ENCODE measurements around the gene PDE4C.

GRCh38 chr19:18218159-18218558, 8.1 kb downstream of the PDE4C start:
- TF ChIP-seq GLIS3 (CRISPR knock-in tag; IDR thresholded peaks at IDR 0.05) (no peak), BACH2 (CRISPR knock-in tag; IDR thresholded peaks at IDR 0.05; ENCODE audit: borderline replicate concordance) (no peak), ZFP3 (CRISPR knock-in tag; IDR thresholded peaks at IDR 0.05) (no peak), OSR1 (CRISPR knock-in tag; IDR thresholded peaks at IDR 0.05) (no peak), ZFP30 (CRISPR knock-in tag; IDR thresholded peaks at IDR 0.05) (no peak), PPARA (CRISPR knock-in tag; IDR thresholded peaks at IDR 0.05; ENCODE audit: borderline replicate concordance) (no peak), CSRNP3 (CRISPR knock-in tag; IDR thresholded peaks at IDR 0.05) (no peak), SNAI2 (CRISPR knock-in tag; IDR thresholded peaks at IDR 0.05) (no peak)
- TF ChIP-seq, protein P1, sequence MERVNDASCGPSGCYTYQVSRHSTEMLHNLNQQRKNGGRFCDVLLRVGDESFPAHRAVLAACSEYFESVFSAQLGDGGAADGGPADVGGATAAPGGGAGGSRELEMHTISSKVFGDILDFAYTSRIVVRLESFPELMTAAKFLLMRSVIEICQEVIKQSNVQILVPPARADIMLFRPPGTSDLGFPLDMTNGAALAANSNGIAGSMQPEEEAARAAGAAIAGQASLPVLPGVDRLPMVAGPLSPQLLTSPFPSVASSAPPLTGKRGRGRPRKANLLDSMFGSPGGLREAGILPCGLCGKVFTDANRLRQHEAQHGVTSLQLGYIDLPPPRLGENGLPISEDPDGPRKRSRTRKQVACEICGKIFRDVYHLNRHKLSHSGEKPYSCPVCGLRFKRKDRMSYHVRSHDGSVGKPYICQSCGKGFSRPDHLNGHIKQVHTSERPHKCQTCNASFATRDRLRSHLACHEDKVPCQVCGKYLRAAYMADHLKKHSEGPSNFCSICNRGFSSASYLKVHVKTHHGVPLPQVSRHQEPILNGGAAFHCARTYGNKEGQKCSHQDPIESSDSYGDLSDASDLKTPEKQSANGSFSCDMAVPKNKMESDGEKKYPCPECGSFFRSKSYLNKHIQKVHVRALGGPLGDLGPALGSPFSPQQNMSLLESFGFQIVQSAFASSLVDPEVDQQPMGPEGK (CRISPR knock-in tag; IDR thresholded peaks at IDR 0.05; ENCODE audit: borderline replicate concordance), result no peak

Data from SK-N-SH treated with all-trans-retinoic acid at 6 μM for 48 hours (cell line).